ENCODE results near the gene CLEC14A. TPM values are rescaled to one million over a fixed set of nuclear protein-coding genes. Genes with fewer than 3 reads are reported as not detected.

The CLEC14A gene
- total RNA-seq, 6 experiments from 2014 or later = 3.2 to 11.6 (median 5.6) TPM

DNA sequence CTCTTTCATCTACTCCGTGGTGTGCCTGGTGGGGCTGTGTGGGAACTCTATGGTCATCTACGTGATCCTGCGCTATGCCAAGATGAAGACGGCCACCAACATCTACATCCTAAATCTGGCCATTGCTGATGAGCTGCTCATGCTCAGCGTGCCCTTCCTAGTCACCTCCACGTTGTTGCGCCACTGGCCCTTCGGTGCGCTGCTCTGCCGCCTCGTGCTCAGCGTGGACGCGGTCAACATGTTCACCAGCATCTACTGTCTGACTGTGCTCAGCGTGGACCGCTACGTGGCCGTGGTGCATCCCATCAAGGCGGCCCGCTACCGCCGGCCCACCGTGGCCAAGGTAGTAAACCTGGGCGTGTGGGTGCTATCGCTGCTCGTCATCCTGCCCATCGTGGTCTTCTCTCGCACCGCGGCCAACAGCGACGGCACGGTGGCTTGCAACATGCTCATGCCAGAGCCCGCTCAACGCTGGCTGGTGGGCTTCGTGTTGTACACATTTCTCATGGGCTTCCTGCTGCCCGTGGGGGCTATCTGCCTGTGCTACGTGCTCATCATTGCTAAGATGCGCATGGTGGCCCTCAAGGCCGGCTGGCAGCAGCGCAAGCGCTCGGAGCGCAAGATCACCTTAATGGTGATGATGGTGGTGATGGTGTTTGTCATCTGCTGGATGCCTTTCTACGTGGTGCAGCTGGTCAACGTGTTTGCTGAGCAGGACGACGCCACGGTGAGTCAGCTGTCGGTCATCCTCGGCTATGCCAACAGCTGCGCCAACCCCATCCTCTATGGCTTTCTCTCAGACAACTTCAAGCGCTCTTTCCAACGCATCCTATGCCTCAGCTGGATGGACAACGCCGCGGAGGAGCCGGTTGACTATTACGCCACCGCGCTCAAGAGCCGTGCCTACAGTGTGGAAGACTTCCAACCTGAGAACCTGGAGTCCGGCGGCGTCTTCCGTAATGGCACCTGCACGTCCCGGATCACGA lies 46.0 kb downstream of the CLEC14A start:
- ATAC-seq (peak; percentile 1 to 16 (median 9)), DNase-seq (peak; percentile 33 to 58 (median 54))
- 33% methylated on average over 21 of the region's 69 CpGs for WGBS (ENCODE audit: insufficient coverage, low coverage, low lambda C conversion rate, missing lambda C conversion rate)
- H3K27me3 ChIP-seq = no peaks in the 10 kb centered on the region
- TF ChIP-seq POLR2A (IDR thresholded peaks at IDR 0.05) = no peak
- peaks cover 0 to 9% (median 2%) of the 10 kb centered on the region in 4 donors for H3K4me1 ChIP-seq
- H3K36me3 ChIP-seq = no peaks in the 10 kb centered on the region
- intact Hi-C loops (cut with DNase I) = no loop called here
- H3K4me3 ChIP-seq = peak overlapping the region; percentile 39 to 64 (median 63)
- peak overlapping the region in 2 of 3 donors; percentile 85 to 92 for H3K27ac ChIP-seq
- H3K9me3 ChIP-seq = no peaks in the 10 kb centered on the region

- WGBS (ENCODE audit: insufficient coverage, low coverage, low lambda C conversion rate, missing lambda C conversion rate) = 0% methylated on average over 18 of the region's 59 CpGs
- DNase-seq = peak; percentile 64 to 91 (median 85)
- H3K4me1 ChIP-seq = peaks cover 0 to 9% (median 2%) of the 10 kb centered on the region in 4 donors
These were observed 47.0 kb downstream of the CLEC14A start for GRCh38 chr14:38208618-38209562.

DNA sequence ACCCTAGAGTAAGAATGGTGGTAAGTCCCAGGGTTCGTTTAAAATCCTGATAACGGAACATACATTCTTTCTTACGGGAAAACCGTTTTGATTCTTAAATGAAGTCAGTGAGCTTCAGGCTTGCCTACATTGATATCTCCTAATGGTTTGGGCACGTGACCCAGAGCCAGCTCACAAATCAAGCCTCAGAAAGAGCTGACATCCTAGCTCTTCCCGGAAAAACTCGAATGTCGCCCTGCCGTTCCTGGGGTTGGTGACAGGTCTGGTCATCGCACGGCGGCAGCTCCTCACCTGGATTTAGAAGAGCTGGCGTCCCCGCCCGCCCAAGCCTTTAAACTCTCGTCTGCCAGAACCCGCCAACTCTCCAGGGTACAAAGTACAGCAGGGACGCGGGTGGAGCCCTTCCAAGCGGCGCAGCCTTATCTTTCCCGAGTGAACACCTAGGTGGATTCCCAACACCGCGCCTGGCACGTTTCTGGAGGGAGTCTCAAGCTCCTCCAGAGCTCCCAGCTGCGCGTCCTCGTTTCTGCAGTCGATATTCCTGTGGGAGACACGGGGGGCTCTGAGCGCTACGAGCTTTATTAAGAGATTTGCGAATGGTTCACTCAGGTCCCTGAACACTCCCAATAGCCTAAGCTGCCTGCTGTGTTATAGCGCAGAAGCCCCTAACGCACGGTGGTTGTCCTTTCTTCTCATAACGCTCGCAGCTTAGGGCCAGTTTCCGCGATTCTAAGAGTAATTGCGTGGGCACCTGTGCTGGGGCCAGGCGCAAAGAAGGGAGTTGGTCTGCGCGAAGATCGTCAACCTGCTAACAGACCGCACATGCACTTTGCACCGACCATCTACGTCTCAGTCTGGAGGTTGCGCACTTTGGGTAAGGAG lies 47.9 kb downstream of the CLEC14A start, which contains the start of gene SSTR1:
TSS of gene SSTR1 (plus strand) at position 169 of the 882 bp plus-strand sequence. CDS start 1,486 bp downstream, outside the sequence.
- Histone ChIP-seq H3K36me3 (no peaks in the 10 kb centered on the region), H3K9me3 (no peaks in the 10 kb centered on the region), H3K27ac (peak within 1 kb of the TSS in 2 of 3 donors; percentile 85 to 92), H3K4me1 (peaks cover 0 to 9% (median 2%) of the 10 kb centered on the region in 4 donors), H3K4me3 (peak within 1 kb of the TSS; percentile 39 to 64 (median 63)), H3K27me3 (no peaks in the 10 kb centered on the region)
- intact Hi-C loops (cut with DNase I) = no loop called here
- DNase-seq (peak; percentile 86 to 95 (median 94)), ATAC-seq (peak; percentile 76 to 85 (median 83))
- no peak for TF ChIP-seq POLR2A (IDR thresholded peaks at IDR 0.05)
- TF ChIP-seq, protein P1, sequence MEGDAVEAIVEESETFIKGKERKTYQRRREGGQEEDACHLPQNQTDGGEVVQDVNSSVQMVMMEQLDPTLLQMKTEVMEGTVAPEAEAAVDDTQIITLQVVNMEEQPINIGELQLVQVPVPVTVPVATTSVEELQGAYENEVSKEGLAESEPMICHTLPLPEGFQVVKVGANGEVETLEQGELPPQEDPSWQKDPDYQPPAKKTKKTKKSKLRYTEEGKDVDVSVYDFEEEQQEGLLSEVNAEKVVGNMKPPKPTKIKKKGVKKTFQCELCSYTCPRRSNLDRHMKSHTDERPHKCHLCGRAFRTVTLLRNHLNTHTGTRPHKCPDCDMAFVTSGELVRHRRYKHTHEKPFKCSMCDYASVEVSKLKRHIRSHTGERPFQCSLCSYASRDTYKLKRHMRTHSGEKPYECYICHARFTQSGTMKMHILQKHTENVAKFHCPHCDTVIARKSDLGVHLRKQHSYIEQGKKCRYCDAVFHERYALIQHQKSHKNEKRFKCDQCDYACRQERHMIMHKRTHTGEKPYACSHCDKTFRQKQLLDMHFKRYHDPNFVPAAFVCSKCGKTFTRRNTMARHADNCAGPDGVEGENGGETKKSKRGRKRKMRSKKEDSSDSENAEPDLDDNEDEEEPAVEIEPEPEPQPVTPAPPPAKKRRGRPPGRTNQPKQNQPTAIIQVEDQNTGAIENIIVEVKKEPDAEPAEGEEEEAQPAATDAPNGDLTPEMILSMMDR (IDR thresholded peaks at IDR 0.05) = no peak
- 0% methylated on average over 12 of the region's 49 CpGs for WGBS (ENCODE audit: insufficient coverage, low coverage, low lambda C conversion rate, missing lambda C conversion rate)

More at GRCh38 chr14:38208618-38209562, 47.0 kb downstream of the CLEC14A start:
- intact Hi-C loops (cut with DNase I) = no loop called here
- no peaks in the 10 kb centered on the region for H3K9me3 ChIP-seq
- H3K27ac ChIP-seq = peak overlapping the region in 2 of 3 donors; percentile 85 to 92
- H3K36me3 ChIP-seq = no peaks in the 10 kb centered on the region
- H3K27me3 ChIP-seq = no peaks in the 10 kb centered on the region
- peak; percentile 67 to 83 (median 78) for ATAC-seq
- TF ChIP-seq, protein P1 (IDR thresholded peaks at IDR 0.05) = peak; percentile 16 to 26 (median 20)
- peak; percentile 62 for TF ChIP-seq POLR2A (IDR thresholded peaks at IDR 0.05)
- peak overlapping the region; percentile 39 to 64 (median 63) for H3K4me3 ChIP-seq

GRCh38 chr14:38207377-38207735 lies 48.5 kb downstream of the CLEC14A start:
- no peaks in the 10 kb centered on the region for H3K27me3 ChIP-seq
- WGBS (ENCODE audit: insufficient coverage, low coverage, low lambda C conversion rate, missing lambda C conversion rate) = 26% methylated on average over 5 of the region's 5 CpGs
- no peaks in the 10 kb centered on the region for H3K9me3 ChIP-seq
- ATAC-seq (no peak), DNase-seq (no peak)
- H3K36me3 ChIP-seq = no peaks in the 10 kb centered on the region
- TF ChIP-seq, protein P1 (IDR thresholded peaks at IDR 0.05) = no peak
- peak overlapping the region in 2 of 3 donors; percentile 63 to 64 for H3K4me3 ChIP-seq
- peak overlapping the region in 2 of 3 donors; percentile 85 to 92 for H3K27ac ChIP-seq
- peaks cover 0 to 9% (median 2%) of the 10 kb centered on the region in 4 donors for H3K4me1 ChIP-seq
- intact Hi-C loops (cut with DNase I) = no loop called here

All from right lobe of liver (tissue), 6 donors.